H9 (cell line): ENCODE data around the gene TMEM219. TPM values are rescaled to one million over a fixed set of nuclear protein-coding genes. Genes with fewer than 3 reads are reported as not detected.

Experiments
- DNase-seq: peaks from one replicate; pipeline ENCODE4 v3.0.0-alpha.2; 2017
- H2AFZ ChIP-seq: one replicate; pipeline ENCODE4 v1.6.1; 2013; ENCODE audit warnings: mild to moderate bottlenecking, low read length, control low read depth, moderate library complexity
- H2AK5ac ChIP-seq: 2 replicates; pipeline ENCODE4 v1.6.1; 2013; ENCODE audit warnings: low read length, control low read depth, mixed read lengths; ENCODE audit not compliant: insufficient read length
- H2BK120ac ChIP-seq: one replicate; pipeline ENCODE4 v1.6.1; 2013; ENCODE audit warnings: low read depth, mild to moderate bottlenecking, low read length, control low read depth, inconsistent platforms; ENCODE audit not compliant: poor library complexity, severe bottlenecking
- H2BK12ac ChIP-seq: 2 replicates; pipeline ENCODE4 v1.6.1; 2013; ENCODE audit warnings: low read length, control low read depth, mixed read lengths, low read depth; ENCODE audit not compliant: insufficient read length
- H2BK15ac ChIP-seq: 2 replicates; pipeline ENCODE4 v1.6.1; 2013; ENCODE audit warnings: low read depth, low read length, control low read depth
- H2BK20ac ChIP-seq: one replicate; pipeline ENCODE4 v1.6.1; 2013; ENCODE audit warnings: low read depth, mild to moderate bottlenecking, low read length, control low read depth, inconsistent platforms; ENCODE audit not compliant: poor library complexity, severe bottlenecking
- H2BK5ac ChIP-seq: 2 replicates; pipeline ENCODE4 v1.6.1; 2013; ENCODE audit warnings: low read length, control low read depth, mixed read lengths; ENCODE audit not compliant: insufficient read length
- H3K14ac ChIP-seq: 2 replicates; pipeline ENCODE4 v1.6.1; 2013; ENCODE audit warnings: low read length, control low read depth; ENCODE audit not compliant: insufficient read depth
- H3K18ac ChIP-seq: 2 replicates; pipeline ENCODE4 v1.6.1; 2013; ENCODE audit warnings: low read depth, mild to moderate bottlenecking, mixed read lengths, low read length, control low read depth; ENCODE audit not compliant: insufficient read length
- H3K23ac ChIP-seq: 2 replicates; pipeline ENCODE4 v1.6.1; 2013; ENCODE audit warnings: low read length, control low read depth, mixed read lengths, low read depth; ENCODE audit not compliant: insufficient read length
- H3K23me2 ChIP-seq: 2 replicates; pipeline ENCODE4 v1.6.1; 2013; ENCODE audit warnings: low read depth, mild to moderate bottlenecking, mixed read lengths, low read length, control low read depth; ENCODE audit not compliant: insufficient read length, poor library complexity, severe bottlenecking
- H3K27ac ChIP-seq: 2 replicates; pipeline ENCODE4 v1.5.1; 2013; ENCODE audit warnings: low read length, control low read depth, mixed read lengths, low read depth; ENCODE audit not compliant: insufficient read length
- H3K27me3 ChIP-seq: 2 replicates; pipeline ENCODE4 v1.6.1; 2013; ENCODE audit warnings: low read length, control low read depth, inconsistent platforms; ENCODE audit not compliant: insufficient read depth
- H3K4ac ChIP-seq: 2 replicates; pipeline ENCODE4 v1.6.1; 2013; ENCODE audit warnings: low read depth, mild to moderate bottlenecking, control low read depth, inconsistent platforms, low read length, moderate library complexity
- H3K4me1 ChIP-seq: 2 replicates; pipeline ENCODE4 v1.6.1; 2013; ENCODE audit warnings: low read length, control low read depth, inconsistent platforms; ENCODE audit not compliant: insufficient read depth
- H3K4me2 ChIP-seq: 2 replicates; pipeline ENCODE4 v1.6.1; 2013; ENCODE audit warnings: low read length, control low read depth, mixed read lengths; ENCODE audit not compliant: insufficient read length, insufficient read depth
- H3K56ac ChIP-seq: 2 replicates; pipeline ENCODE4 v1.6.1; 2013; ENCODE audit warnings: low read depth, mild to moderate bottlenecking, mixed read lengths, low read length, control low read depth; ENCODE audit not compliant: insufficient read length
- H3K79me1 ChIP-seq: 2 replicates; pipeline ENCODE4 v1.6.1; 2013; ENCODE audit warnings: low read depth, mild to moderate bottlenecking, moderate library complexity, low read length, control low read depth, inconsistent platforms; ENCODE audit not compliant: insufficient read depth, poor library complexity, severe bottlenecking
- H3K79me2 ChIP-seq: 2 replicates; pipeline ENCODE4 v1.6.1; 2013; ENCODE audit warnings: low read length, control low read depth, inconsistent platforms; ENCODE audit not compliant: insufficient read depth
- H3K9ac ChIP-seq: 2 replicates; pipeline ENCODE4 v1.6.1; 2013; ENCODE audit warnings: low read length, control low read depth, mixed read lengths; ENCODE audit not compliant: insufficient read length; ENCODE audit errors: extremely low read depth
- H3K9me3 ChIP-seq: one replicate; pipeline ENCODE4 v1.6.1; 2013; ENCODE audit warnings: low read depth, low read length, inconsistent platforms; ENCODE audit not compliant: control insufficient read depth
- H3T11ph ChIP-seq: one replicate; pipeline ENCODE4 v1.6.1; 2013; ENCODE audit warnings: mild to moderate bottlenecking, low read length, control low read depth, inconsistent platforms
- H4K20me1 ChIP-seq: one replicate; pipeline ENCODE4 v1.6.1; 2013; ENCODE audit not compliant: control insufficient read depth, insufficient read length, insufficient read depth
- H4K5ac ChIP-seq: 2 replicates; pipeline ENCODE4 v1.6.1; 2013; ENCODE audit warnings: low read depth, mild to moderate bottlenecking, mixed read lengths, low read length, control low read depth; ENCODE audit not compliant: insufficient read length
- H4K8ac ChIP-seq: replicated peaks from 2 replicates; pipeline ENCODE4 v1.6.1; 2013; ENCODE audit warnings: low read length, control low read depth, mixed read lengths, low read depth; ENCODE audit not compliant: insufficient read length
- H4K91ac ChIP-seq: 2 replicates; pipeline ENCODE4 v1.6.1; 2013; ENCODE audit warnings: low read depth, mild to moderate bottlenecking, moderate library complexity, mixed read lengths, low read length, control low read depth; ENCODE audit not compliant: insufficient read length
- H3K27ac Mint-ChIP-seq, 3 experiments: 2 replicates in 2 of 3; 3 replicates in 1 of 3; pipeline ENCODE4 v1.8.0; 2020 to 2021; ENCODE audit warnings: mixed read lengths in 3 of 3, mild to moderate bottlenecking in 1 of 3, moderate library complexity in 1 of 3
- H3K27me3 Mint-ChIP-seq: 2 replicates; pipeline ENCODE4 v1.8.0; 2021; ENCODE audit warnings: low read depth, mild to moderate bottlenecking, moderate library complexity, mixed read lengths
- H3K36me3 Mint-ChIP-seq, 3 experiments: 2 replicates in 2 of 3; 3 replicates in 1 of 3; pipeline ENCODE4 v1.8.0; 2020 to 2021; ENCODE audit warnings: low read depth in 3 of 3, mixed read lengths in 3 of 3; ENCODE audit not compliant: insufficient read depth in 1 of 3
- H3K4me1 Mint-ChIP-seq, 2 experiments: 2 replicates each; pipeline ENCODE4 v1.8.0; 2020; ENCODE audit warnings: mixed read lengths in 2 of 2
- H3K4me3 Mint-ChIP-seq, 2 experiments: 2 replicates in 1 of 2; 3 replicates in 1 of 2; pipeline ENCODE4 v1.8.0; 2020 to 2021; ENCODE audit warnings: mild to moderate bottlenecking in 2 of 2, mixed read lengths in 2 of 2, moderate library complexity in 1 of 2
- H3K9me3 Mint-ChIP-seq, 2 experiments: 2 replicates in 1 of 2; 3 replicates in 1 of 2; pipeline ENCODE4 v1.8.0; 2020; ENCODE audit warnings: mild to moderate bottlenecking in 2 of 2, mixed read lengths in 2 of 2, moderate library complexity in 1 of 2
- WGBS: extraction: QIAGEN DNeasy Blood & Tissue Kit; methylation state at CpG from one replicate; pipeline ENCODE4 v1.1.7; 2013; ENCODE audit warnings: missing lambda C conversion rate, low lambda C conversion rate, mixed read lengths; ENCODE audit not compliant: insufficient read length; ENCODE audit errors: extremely low coverage; 5-methylcytosine and 5-hydroxymethylcytosine counted together
- total RNA-seq: library from RNA; stranded (reverse); gene quantifications from 2 replicates; pipeline ENCODE4 v1.2.1, GENCODE V29; 2021
- TF ChIP-seq, protein P1 (sequence below): fragments of 200-600 bp; sonication (generic); conservative IDR thresholded peaks from 3 replicates; pipeline ENCODE4 v1.8.0; 2021; ENCODE audit warnings: antibody characterized with exemption, mild to moderate bottlenecking

TMEM219 gene
- total RNA-seq, 1 experiment from 2014 or later = 89.1 TPM

DNA sequence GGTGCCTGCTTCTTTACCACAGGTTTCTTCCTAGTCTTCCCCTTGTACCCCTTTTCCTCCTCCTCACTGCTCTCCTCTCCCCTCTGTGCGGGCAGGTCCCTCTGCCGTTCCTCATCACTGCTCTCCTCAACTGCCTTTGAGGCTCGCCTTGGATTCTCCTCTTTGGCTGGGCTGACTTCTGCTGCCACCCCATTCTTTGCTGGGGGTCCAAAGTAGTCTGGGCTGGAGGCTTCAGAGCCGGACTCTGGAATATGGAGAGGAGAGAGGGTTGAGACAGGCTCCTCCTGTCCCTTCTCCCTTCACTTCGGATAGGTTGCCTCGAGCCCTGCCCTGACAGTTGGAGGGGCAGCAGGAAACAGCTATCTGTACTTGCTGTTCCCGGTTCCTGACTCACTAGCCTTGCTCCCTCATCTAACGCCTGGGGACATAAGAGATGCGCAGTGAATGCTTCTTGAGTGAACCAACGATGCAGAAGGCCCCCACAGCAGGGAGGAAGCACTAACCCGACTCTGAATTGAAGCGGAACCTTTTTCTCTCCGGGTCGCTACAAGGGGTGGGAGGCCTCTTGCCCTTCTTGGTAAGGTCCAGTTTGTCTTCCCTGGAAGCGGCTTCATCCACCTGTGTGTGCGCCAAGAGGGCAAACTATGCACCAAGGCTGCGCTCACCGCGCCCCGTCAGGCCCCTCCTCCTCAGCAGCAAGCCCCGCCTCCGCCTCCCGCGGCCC is 32.9 kb downstream of the TMEM219 start:
- no peak for DNase-seq
- TF ChIP-seq, protein P1, sequence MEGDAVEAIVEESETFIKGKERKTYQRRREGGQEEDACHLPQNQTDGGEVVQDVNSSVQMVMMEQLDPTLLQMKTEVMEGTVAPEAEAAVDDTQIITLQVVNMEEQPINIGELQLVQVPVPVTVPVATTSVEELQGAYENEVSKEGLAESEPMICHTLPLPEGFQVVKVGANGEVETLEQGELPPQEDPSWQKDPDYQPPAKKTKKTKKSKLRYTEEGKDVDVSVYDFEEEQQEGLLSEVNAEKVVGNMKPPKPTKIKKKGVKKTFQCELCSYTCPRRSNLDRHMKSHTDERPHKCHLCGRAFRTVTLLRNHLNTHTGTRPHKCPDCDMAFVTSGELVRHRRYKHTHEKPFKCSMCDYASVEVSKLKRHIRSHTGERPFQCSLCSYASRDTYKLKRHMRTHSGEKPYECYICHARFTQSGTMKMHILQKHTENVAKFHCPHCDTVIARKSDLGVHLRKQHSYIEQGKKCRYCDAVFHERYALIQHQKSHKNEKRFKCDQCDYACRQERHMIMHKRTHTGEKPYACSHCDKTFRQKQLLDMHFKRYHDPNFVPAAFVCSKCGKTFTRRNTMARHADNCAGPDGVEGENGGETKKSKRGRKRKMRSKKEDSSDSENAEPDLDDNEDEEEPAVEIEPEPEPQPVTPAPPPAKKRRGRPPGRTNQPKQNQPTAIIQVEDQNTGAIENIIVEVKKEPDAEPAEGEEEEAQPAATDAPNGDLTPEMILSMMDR = no peak
- no peak overlapping the region for H3K9ac ChIP-seq

More for the DNA sequence above, 32.9 kb downstream of the TMEM219 start:
- peak overlapping the region; percentile 97 to 98 for H3K4me3 Mint-ChIP-seq
- H3K9me3 ChIP-seq = no peaks in the 10 kb centered on the region
- peaks cover 14 to 59% (median 34%) of the 10 kb centered on the region in 3 experiments for H3K36me3 Mint-ChIP-seq
- H4K8ac ChIP-seq = no peak overlapping the region
- no peak overlapping the region for H4K91ac ChIP-seq
- H2BK120ac ChIP-seq = no peak overlapping the region
- H2BK15ac ChIP-seq = no peak overlapping the region
- no peak overlapping the region for H3K56ac ChIP-seq
- H3K27ac Mint-ChIP-seq = peak overlapping the region; percentile 35 to 98 (median 96); a peak in 4 of 7 replicates
- H3K4me1 ChIP-seq = no peaks in the 10 kb centered on the region
- no peaks in the 10 kb centered on the region for H3K27me3 ChIP-seq
- H2BK20ac ChIP-seq = no peak overlapping the region
- H2AFZ ChIP-seq = no peak overlapping the region
- H2BK12ac ChIP-seq = no peak overlapping the region
- no CpG with 5 or more reads among the region's 24 CpGs for WGBS
- no peak overlapping the region for H3K23ac ChIP-seq
- no peaks in the 10 kb centered on the region for H4K20me1 ChIP-seq
- H3K23me2 ChIP-seq = peaks cover 9% of the 10 kb centered on the region
- H3K4ac ChIP-seq = no peak overlapping the region
- H3K79me1 ChIP-seq = no peaks in the 10 kb centered on the region
- H3K79me2 ChIP-seq = no peaks in the 10 kb centered on the region; the same call in 1 of the 2 replicates
- H3K18ac ChIP-seq = no peak overlapping the region
- no peaks in the 10 kb centered on the region; a peak in 1 of 5 replicates for H3K9me3 Mint-ChIP-seq
- H3K14ac ChIP-seq = no peak overlapping the region
- peak overlapping the region; percentile 92 for H3K4me2 ChIP-seq
- no peak overlapping the region for H4K5ac ChIP-seq
- H3T11ph ChIP-seq = no peak overlapping the region
- no peak overlapping the region for H3K27ac ChIP-seq
- H2BK5ac ChIP-seq = no peak overlapping the region
- H3K27me3 Mint-ChIP-seq = no peaks in the 10 kb centered on the region; the same call in 1 of the 2 replicates
- H3K4me1 Mint-ChIP-seq = peaks cover 15 to 22% of the 10 kb centered on the region in 2 experiments
- no peak overlapping the region for H2AK5ac ChIP-seq
